Measurements from ENCODE around the gene DROSHA.
A peak's percentile ranks its signal among the peaks of the same experiment; 100 is the strongest.

DROSHA gene

GRCh38 chr5:31516802-31517201, 15.1 kb downstream of the DROSHA start:
- H3K27ac ChIP-seq, result no peak overlapping the region
- no peak for TF ChIP-seq CTCF (conservative IDR thresholded peaks at IDR 0.05)

GRCh38 chr5:31511305-31511704, 20.6 kb downstream of the DROSHA start:
- no peak overlapping the region for H3K27ac ChIP-seq
- no peak for TF ChIP-seq CTCF (conservative IDR thresholded peaks at IDR 0.05)

- TF ChIP-seq CTCF (conservative IDR thresholded peaks at IDR 0.05), result no peak
- peak overlapping the region; percentile 25; the same call in 1 of the 2 replicates for H3K27ac ChIP-seq
Measured at GRCh38 chr5:31504529-31504928, 27.4 kb downstream of the DROSHA start.

- H3K27ac ChIP-seq, result no peak overlapping the region
Measured at GRCh38 chr5:31502506-31502905, 29.4 kb downstream of the DROSHA start.

GRCh38 chr5:31500256-31500655, 31.6 kb downstream of the DROSHA start:
- no peak overlapping the region for H3K27ac ChIP-seq
- TF ChIP-seq CTCF (conservative IDR thresholded peaks at IDR 0.05), result no peak

More at GRCh38 chr5:31502506-31502905, 29.4 kb downstream of the DROSHA start:
- TF ChIP-seq CTCF (conservative IDR thresholded peaks at IDR 0.05), result no peak

- TF ChIP-seq CTCF (conservative IDR thresholded peaks at IDR 0.05), result no peak
- no peak overlapping the region for H3K27ac ChIP-seq
Measured at GRCh38 chr5:31496891-31497290, 35.0 kb downstream of the DROSHA start.

- no peak overlapping the region for H3K27ac ChIP-seq
- TF ChIP-seq CTCF (conservative IDR thresholded peaks at IDR 0.05), result no peak
Measured at GRCh38 chr5:31496301-31496700, 35.6 kb downstream of the DROSHA start.
